OCI-LY7 (cell line): Measurements from ENCODE around the gene TMPRSS4. TPM values are rescaled to one million over a fixed set of nuclear protein-coding genes. Genes with fewer than 3 reads are reported as not detected.

Experiments used
- BruUV-seq: library from RNA; stranded (reverse); fragments of 400-500 nt; replicated peaks from 2 replicates; lab custom pipeline; 2021; lab: Mats Ljungman, UMichigan
- CTCF ChIA-PET: fragments of 300-600 bp; sonication (Branson Sonifier 250); formaldehyde crosslinking; loops from one replicate; lab custom pipeline; 2022; ENCODE audit warnings: antibody characterized with exemption; ENCODE audit not compliant: unreplicated experiment; lab: Charles Lee
- POLR2A ChIA-PET: fragments of 300-600 bp; sonication (Branson Sonifier 250); formaldehyde crosslinking; loops from one replicate; lab custom pipeline; 2022; ENCODE audit warnings: antibody characterized with exemption; lab: Charles Lee
- DNase-seq: peaks from one replicate; pipeline ENCODE4 v3.0.0-alpha.2; 2015; ENCODE audit warnings: low spot score
- H2AFZ ChIP-seq: fragments of 200-600 bp; sonication (generic), shearing (Covaris generic); 2 replicates; pipeline ENCODE4 v1.6.1; 2014; ENCODE audit warnings: mild to moderate bottlenecking, antibody characterized with exemption, low read length, moderate library complexity
- H3K27ac ChIP-seq: fragments of 200-600 bp; sonication (generic); 2 replicates; pipeline ENCODE4 v1.5.1; 2014; ENCODE audit warnings: mixed run types, low read depth, mild to moderate bottlenecking, moderate library complexity, low read length, inconsistent platforms; ENCODE audit not compliant: poor library complexity, severe bottlenecking
- H3K36me3 ChIP-seq: fragments of 200-600 bp; sonication (generic); 2 replicates; pipeline ENCODE4 v1.6.1; 2014; ENCODE audit warnings: mild to moderate bottlenecking, antibody characterized with exemption, low read length, moderate library complexity, mixed read lengths; ENCODE audit not compliant: insufficient read depth
- H3K4me1 ChIP-seq: fragments of 200-600 bp; sonication (generic); 2 replicates; pipeline ENCODE4 v1.5.1; 2014; ENCODE audit warnings: mild to moderate bottlenecking, low read length; ENCODE audit not compliant: insufficient read depth, poor library complexity, severe bottlenecking
- H3K4me2 ChIP-seq: fragments of 200-600 bp; sonication (generic); 2 replicates; pipeline ENCODE4 v1.6.1; 2014; ENCODE audit warnings: mild to moderate bottlenecking, low read length
- H3K4me3 ChIP-seq: fragments of 200-600 bp; sonication (generic); 2 replicates; pipeline ENCODE4 v1.5.1; 2014; ENCODE audit warnings: mild to moderate bottlenecking, low read depth, low read length; ENCODE audit not compliant: poor library complexity, severe bottlenecking
- H3K79me2 ChIP-seq: fragments of 200-600 bp; sonication (generic); 2 replicates; pipeline ENCODE4 v1.6.1; 2016; ENCODE audit warnings: low read depth, mild to moderate bottlenecking, low read length, moderate library complexity, mixed read lengths; ENCODE audit not compliant: insufficient read depth
- H3K9me2 ChIP-seq: fragments of 200-600 bp; sonication (generic); 2 replicates; pipeline ENCODE4 v1.6.1; 2016; ENCODE audit warnings: mild to moderate bottlenecking, low read length, mixed read lengths; ENCODE audit not compliant: insufficient read depth
- H3K9me3 ChIP-seq: fragments of 200-600 bp; sonication (generic); 2 replicates; pipeline ENCODE4 v1.6.1; 2014; ENCODE audit warnings: mild to moderate bottlenecking, mixed run types, low read length, mixed read lengths
- H4K20me1 ChIP-seq: fragments of 200-600 bp; sonication (generic); 2 replicates; pipeline ENCODE4 v1.6.1; 2014; ENCODE audit warnings: mild to moderate bottlenecking, antibody characterized with exemption, low read length, moderate library complexity, mixed read lengths; ENCODE audit not compliant: insufficient read depth
- CTCF ChIP-seq: fragments of 200-600 bp; sonication (generic); conservative IDR thresholded peaks from 2 replicates; pipeline ENCODE4 v1.5.1; 2014; ENCODE audit warnings: mild to moderate bottlenecking, antibody characterized with exemption, low read length, moderate library complexity, mixed read lengths
- EZH2phosphoT487 ChIP-seq: fragments of 200-600 bp; sonication (generic); IDR thresholded peaks from 2 replicates; pipeline ENCODE4 v1.6.1; 2018; ENCODE audit warnings: low read depth, borderline replicate concordance, mild to moderate bottlenecking, mixed run types, antibody characterized with exemption, low read length, moderate library complexity, mixed read lengths
- intact Hi-C: fragments of 100-400 bp; cut with micrococcal nuclease; formaldehyde crosslinking; loops from one replicate; pipeline ENCODE4 v1.10.0; 2022; ENCODE audit not compliant: unreplicated experiment
- total RNA-seq, 2 experiments: library from RNA; depleted of rRNA in 1 of 2; stranded (reverse); fragments of >200 nt in 1 of 2; shearing (Covaris generic) in 1 of 2; gene quantifications; 2 replicates each; pipeline ENCODE4 v1.2.3, GENCODE V29; 2014 to 2022

Gene TMPRSS4
- total RNA-seq, 2 experiments from 2014 or later = 0.03 TPM; not detected in 1

GRCh38 chr11:118068945-118069612, 7.8 kb upstream of the TMPRSS4 start:
- BruUV-seq = no TSS peak

GRCh38 chr11:118071416-118072030, 5.4 kb upstream of the TMPRSS4 start:
- intact Hi-C loops = loop anchor here (10.0 kb wide), 1 partner anchor 1607 kb away; no protein-coding TSS in a partner anchor
- no peak overlapping the region for H3K4me2 ChIP-seq
- no peaks in the 10 kb centered on the region for H3K9me2 ChIP-seq
- TF ChIP-seq CTCF = no peak
- no peaks in the 10 kb centered on the region for H3K9me3 ChIP-seq
- H3K4me1 ChIP-seq = peaks cover 1% of the 10 kb centered on the region
- ChIA-PET POLR2A (no interaction called here), CTCF (no interaction called here)
- no peaks in the 10 kb centered on the region for H3K79me2 ChIP-seq
- no peak overlapping the region for H3K27ac ChIP-seq
- no peak for DNase-seq
- BruUV-seq = no TSS peak
- H4K20me1 ChIP-seq = no peaks in the 10 kb centered on the region
- no peaks in the 10 kb centered on the region for H3K36me3 ChIP-seq
- no peak overlapping the region for H2AFZ ChIP-seq
- no peak overlapping the region for H3K4me3 ChIP-seq

More at GRCh38 chr11:118068945-118069612, 7.8 kb upstream of the TMPRSS4 start:
- POLR2A ChIA-PET = no interaction called here
- CTCF ChIA-PET = no interaction called here
- Histone ChIP-seq H3K4me3 (no peak overlapping the region), H3K4me2 (no peak overlapping the region), H3K4me1 (no peaks in the 10 kb centered on the region), H3K9me3 (no peaks in the 10 kb centered on the region), H3K79me2 (no peaks in the 10 kb centered on the region), H4K20me1 (no peaks in the 10 kb centered on the region), H3K9me2 (no peaks in the 10 kb centered on the region), H2AFZ (no peak overlapping the region), H3K27ac (no peak overlapping the region), H3K36me3 (no peaks in the 10 kb centered on the region)
- TF ChIP-seq EZH2phosphoT487 (no peak), CTCF (no peak)
- no peak for DNase-seq
- intact Hi-C loops = no loop called here

GRCh38 chr11:118073554-118073953, 3.3 kb upstream of the TMPRSS4 start:
- Histone ChIP-seq H3K4me1 (peaks cover 4% of the 10 kb centered on the region), H2AFZ (no peak overlapping the region), H3K4me3 (no peak overlapping the region), H3K4me2 (no peak overlapping the region), H3K36me3 (no peaks in the 10 kb centered on the region), H3K9me2 (no peaks in the 10 kb centered on the region), H4K20me1 (no peaks in the 10 kb centered on the region), H3K27ac (no peak overlapping the region), H3K9me3 (no peaks in the 10 kb centered on the region), H3K79me2 (no peaks in the 10 kb centered on the region)
- DNase-seq = no peak
- BruUV-seq = no TSS peak
- POLR2A ChIA-PET = interaction anchor here (0.7 to 0.9 kb wide), 2 partner anchors 34 to 269 kb away, joined by 3 to 4 read pairs; partner anchors contain the start of gene CD3D
- CTCF ChIA-PET = no interaction called here
- TF ChIP-seq EZH2phosphoT487 = no peak
- TF ChIP-seq CTCF = no peak
- intact Hi-C loops = loop anchor here (10.0 kb wide), 1 partner anchor 1609 kb away; no protein-coding TSS in a partner anchor
